Astrocyte of the spinal cord (primary cell): ENCODE data around the gene NQO1.
A peak's percentile ranks its signal among the peaks of the same experiment; 100 is the strongest.
"Not testable (repeated sequence)": the region's sequence is repeated elsewhere in the genome, so short reads cannot be mapped to it uniquely, and the experiment has no call there.

Experiments used
- DNase-seq: peaks from one replicate; pipeline ENCODE4 v3.0.0; 2011; ENCODE audit warnings: low read depth, low spot score
- H3K4me3 ChIP-seq: 2 replicates; pipeline ENCODE4 v1.5.1; 2011; ENCODE audit warnings: low read depth, mild to moderate bottlenecking, low read length, moderate library complexity
- in situ Hi-C: cut with HindIII; loops from 2 replicates; pipeline ENCODE4 v1.10.0; 2017; ENCODE audit warnings: low sequenced_read_pairs
- TF ChIP-seq, protein P1 (sequence below): IDR thresholded peaks from 2 replicates; pipeline ENCODE4 v1.5.1; 2012; ENCODE audit warnings: low read depth, mild to moderate bottlenecking, low read length, inconsistent platforms

NQO1 gene

DNA sequence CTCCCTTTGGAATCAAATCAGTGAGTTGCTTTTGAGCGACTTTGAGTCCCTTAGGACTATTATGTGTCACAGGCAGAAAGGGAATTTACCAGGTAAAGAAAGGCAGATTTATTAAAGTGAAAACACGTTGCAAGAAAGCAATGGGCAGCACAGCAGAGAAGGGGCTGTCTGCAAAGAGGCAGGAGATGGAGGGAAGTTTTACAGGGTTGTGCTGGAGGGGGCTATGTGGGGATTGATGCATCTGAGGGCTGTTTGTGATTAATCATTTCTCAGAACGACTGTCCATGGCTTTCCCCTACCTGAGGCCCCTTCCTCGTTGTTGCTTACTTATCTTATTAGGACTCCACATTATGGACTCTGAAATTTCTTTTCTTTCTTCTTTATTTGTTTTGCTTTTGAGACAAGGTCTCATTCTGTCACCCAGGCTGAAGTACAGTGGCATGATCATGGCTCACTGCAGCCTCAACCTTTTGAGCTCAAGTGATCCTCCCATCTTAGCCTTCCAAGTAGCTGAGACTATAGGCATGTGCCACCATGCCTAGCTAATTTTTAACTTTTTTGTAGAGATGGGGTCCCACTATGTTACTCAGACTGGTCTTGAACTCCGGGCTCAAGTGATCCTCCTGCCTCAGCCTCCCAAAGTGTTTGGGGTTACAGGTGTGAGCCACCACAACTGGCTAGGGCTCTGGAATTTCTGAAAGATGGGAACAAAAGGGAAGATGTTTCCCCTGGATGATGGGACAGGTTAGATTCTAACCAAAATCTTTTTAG lies 41.3 kb upstream of the NQO1 start:
- in situ Hi-C loops: no loop called here
- DNase-seq: no peak
- TF ChIP-seq, protein P1, sequence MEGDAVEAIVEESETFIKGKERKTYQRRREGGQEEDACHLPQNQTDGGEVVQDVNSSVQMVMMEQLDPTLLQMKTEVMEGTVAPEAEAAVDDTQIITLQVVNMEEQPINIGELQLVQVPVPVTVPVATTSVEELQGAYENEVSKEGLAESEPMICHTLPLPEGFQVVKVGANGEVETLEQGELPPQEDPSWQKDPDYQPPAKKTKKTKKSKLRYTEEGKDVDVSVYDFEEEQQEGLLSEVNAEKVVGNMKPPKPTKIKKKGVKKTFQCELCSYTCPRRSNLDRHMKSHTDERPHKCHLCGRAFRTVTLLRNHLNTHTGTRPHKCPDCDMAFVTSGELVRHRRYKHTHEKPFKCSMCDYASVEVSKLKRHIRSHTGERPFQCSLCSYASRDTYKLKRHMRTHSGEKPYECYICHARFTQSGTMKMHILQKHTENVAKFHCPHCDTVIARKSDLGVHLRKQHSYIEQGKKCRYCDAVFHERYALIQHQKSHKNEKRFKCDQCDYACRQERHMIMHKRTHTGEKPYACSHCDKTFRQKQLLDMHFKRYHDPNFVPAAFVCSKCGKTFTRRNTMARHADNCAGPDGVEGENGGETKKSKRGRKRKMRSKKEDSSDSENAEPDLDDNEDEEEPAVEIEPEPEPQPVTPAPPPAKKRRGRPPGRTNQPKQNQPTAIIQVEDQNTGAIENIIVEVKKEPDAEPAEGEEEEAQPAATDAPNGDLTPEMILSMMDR: no peak
- no peak overlapping the region for H3K4me3 ChIP-seq

DNA sequence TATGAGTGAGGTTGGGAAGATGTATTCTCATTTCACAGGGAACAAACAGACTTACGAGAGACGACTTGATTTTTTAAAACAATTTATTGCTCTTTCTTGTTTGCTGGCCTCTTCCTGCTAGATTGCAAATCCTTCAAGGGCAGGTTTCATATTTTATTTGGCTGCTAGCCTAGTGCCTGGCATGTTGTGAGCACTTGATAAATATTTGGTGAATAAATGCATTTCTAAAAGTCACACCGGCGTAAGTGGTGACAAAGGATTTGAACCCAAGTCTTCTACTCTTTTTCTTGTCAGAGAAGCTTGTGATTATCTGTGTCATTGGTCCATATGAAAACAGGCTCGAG lies 37.2 kb upstream of the NQO1 start:
- in situ Hi-C loops: no loop called here
- no peak for DNase-seq
- TF ChIP-seq, protein P1: no peak
- no peak overlapping the region for H3K4me3 ChIP-seq

DNA sequence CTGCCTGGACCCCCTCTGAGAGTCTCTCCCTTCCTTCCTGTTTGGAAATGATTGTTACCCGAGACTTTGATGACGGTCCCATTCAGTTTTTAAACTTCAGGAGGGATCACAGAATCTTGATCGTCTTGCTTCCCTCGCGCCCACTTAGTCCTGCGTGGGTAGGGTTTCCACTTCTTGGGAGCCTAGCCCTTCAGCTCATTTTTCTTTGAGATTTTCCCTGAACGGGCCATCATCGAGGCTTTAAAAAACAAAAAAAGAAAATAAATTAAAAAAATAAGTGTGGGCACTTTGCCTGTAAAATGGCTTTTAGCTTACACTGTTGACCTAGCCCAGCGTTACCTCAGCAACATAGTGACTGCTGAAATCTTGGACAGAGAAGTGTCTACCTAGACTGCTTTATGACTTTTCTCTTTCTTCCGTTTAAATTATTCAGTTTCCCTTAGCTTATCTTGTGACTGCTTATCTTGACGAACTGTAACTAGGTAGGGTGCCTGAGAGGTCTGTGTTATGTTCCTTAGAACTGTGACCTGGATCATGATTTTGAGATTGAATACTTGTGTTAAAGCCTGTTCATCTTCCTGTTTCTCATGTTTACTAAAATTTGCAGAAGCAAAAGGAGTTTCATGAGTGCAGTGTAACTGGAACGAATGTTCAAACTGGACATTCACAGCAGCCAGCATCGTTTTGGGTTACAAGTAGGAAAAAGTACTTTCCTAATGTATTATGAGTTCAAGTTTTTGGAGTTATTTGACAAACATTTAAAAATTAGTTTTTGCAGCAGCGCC lies 36.6 kb upstream of the NQO1 start:
- TF ChIP-seq, protein P1: no peak
- peak; percentile 42 for DNase-seq
- H3K4me3 ChIP-seq: peak overlapping the region; percentile 94
- in situ Hi-C loops: no loop called here

DNA sequence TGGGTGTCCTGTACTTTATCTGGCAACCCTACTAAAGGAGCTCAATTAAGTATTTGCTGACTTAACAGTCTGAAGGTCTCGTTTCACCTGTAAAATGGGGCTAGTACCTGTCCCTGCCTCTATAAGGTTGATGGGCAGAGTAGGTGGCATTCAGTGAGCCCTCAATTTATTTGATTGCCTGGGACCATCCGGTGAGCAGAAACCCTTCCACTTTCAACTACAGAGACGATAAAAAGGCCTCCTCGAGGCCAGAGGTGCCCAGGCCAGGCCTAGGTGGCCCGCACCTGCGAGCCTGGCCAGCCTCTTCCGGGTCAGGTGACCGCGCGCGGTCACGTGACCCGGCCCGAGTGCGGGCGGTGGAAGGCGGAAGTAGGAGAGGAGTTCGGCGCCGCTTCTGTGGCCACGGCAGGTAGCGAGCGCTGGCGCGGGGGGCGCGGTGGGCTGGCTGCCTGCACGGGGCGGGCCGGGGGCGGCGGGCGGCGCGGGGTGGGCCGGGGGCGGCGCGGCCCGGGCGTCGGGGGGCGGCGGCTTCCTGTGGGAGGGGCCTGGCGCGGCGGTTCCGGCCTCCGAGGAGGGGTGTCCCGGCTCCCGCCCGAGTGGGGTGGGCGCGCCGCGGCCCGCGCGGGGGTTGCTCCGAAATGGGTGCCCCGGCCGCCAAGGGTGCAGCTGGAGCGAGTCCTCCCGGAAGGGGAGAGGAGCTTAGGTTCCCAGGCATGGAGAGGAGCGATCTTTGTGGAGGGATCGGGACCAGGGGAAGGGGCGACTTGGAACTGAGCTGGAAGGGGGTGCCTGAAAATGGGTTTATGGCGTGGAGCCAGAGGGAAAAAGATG lies 35.8 kb upstream of the NQO1 start, which contains the start of gene WWP2:
Gene WWP2, plus strand, starts transcription at position 350 of the 831 bp plus-strand sequence. CDS start 24,679 bp downstream, outside the sequence.
- TF ChIP-seq, protein P1: no peak
- DNase-seq: peak; percentile 68
- in situ Hi-C loops: no loop called here
- peak within 1 kb of the TSS; percentile 94 for H3K4me3 ChIP-seq

DNA sequence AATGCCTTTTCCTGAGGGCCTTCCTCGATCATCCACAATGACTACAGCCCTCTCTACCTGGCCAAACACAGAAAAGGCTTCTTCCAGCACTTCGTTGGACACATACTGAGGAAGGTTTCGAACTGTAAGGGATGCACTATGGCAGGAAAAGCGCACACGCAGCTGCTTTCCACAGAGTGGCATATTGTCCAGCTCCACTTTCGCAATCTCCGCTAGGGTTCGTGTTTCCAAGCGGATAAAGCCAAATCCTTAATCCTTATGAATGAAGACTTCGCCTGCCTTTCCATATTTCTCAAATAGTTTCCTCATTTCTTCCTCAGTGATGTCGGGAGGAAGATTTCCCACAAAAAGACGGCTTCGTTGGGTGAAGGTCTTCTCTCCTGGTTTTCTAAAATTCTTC lies 31.0 kb upstream of the NQO1 start:
- in situ Hi-C loops: not testable (repeated sequence)

DNA sequence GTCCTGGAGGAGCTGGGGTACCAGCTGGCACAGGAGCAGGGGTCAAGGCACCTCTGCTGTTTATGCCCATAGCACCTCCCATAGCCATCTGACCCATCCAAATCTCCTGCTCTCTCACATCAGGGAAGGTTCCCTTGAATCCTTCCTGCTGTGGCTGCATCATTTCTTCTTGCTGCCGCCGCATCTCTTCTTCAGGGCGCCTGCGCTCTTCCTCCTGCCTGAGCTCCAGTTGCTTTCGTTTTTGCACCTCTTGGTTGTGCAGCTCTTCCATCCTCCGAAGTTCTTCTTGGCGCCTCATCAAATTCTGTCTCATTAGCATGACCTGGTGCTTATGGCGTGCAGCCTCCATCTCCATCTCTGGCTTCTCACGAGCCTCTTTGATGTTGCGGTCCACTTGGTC lies 30.3 kb upstream of the NQO1 start:
- in situ Hi-C loops: no loop called here
- no peak for DNase-seq
- TF ChIP-seq, protein P1: no peak
- H3K4me3 ChIP-seq: no peak overlapping the region

More for the DNA sequence above, 31.0 kb upstream of the NQO1 start:
- DNase-seq, H3K4me3 ChIP-seq: not testable (repeated sequence)
